ENCODE results near the gene TXNRD3. TPM values are rescaled to one million over a fixed set of nuclear protein-coding genes. Genes with fewer than 3 reads are reported as not detected.

TXNRD3 gene
- total and polyA plus RNA-seq, 12 donors: 2.1 to 7.8 (median 5.4) TPM

DNA sequence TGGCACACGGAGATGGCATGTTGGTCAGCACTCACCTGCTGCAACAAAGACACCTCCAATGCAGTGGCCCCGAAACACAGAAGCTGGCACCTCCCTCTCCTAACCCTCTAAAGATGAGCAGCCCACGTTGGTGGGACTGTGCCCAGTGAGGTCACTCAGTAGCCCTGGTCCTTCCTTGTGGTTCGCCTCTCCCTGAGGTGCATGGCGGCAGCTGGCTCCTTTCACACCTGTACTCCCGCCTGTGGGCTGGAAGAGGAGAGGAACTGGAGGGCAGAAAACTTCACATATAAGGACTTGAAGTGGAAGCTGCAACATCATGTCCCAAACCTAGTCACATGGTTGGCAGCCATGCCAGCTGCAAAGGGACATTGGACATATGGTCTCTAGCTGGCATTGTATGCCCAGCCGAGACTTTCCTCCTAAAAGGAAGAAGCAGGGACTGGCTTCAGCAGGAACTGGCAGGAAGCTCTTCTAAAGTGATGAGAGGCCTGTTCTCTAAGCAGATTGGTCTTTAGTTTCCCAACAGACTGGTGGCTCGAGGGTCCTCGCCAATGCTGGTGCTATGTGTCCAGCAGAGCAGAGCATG is 85.4 kb downstream of the TXNRD3 start:
- Histone ChIP-seq H3K36me3 (no peaks in the 10 kb centered on the region), H3K27me3 (peaks cover 0 to 3% (median 0%) of the 10 kb centered on the region in 7 donors), H3K4me1 (peaks cover 0 to 8% (median 0%) of the 10 kb centered on the region in 9 donors), H3K4me3 (no peak overlapping the region), H3K9me3 (no peaks in the 10 kb centered on the region), H3K27ac (no peak overlapping the region)
- 86 to 91% methylated on average over 9 of the region's 9 CpGs for WGBS, 2 donors
- ATAC-seq (no peak), DNase-seq (no peak)
- intact Hi-C loops (cut with DNase I): loop anchor here in 4 of 10 donors (5.0 kb wide), 2 partner anchors 42 to 47 kb away; partner anchors contain the start of gene CHST13 (in 3 of the 4)
- TF ChIP-seq, protein P1, sequence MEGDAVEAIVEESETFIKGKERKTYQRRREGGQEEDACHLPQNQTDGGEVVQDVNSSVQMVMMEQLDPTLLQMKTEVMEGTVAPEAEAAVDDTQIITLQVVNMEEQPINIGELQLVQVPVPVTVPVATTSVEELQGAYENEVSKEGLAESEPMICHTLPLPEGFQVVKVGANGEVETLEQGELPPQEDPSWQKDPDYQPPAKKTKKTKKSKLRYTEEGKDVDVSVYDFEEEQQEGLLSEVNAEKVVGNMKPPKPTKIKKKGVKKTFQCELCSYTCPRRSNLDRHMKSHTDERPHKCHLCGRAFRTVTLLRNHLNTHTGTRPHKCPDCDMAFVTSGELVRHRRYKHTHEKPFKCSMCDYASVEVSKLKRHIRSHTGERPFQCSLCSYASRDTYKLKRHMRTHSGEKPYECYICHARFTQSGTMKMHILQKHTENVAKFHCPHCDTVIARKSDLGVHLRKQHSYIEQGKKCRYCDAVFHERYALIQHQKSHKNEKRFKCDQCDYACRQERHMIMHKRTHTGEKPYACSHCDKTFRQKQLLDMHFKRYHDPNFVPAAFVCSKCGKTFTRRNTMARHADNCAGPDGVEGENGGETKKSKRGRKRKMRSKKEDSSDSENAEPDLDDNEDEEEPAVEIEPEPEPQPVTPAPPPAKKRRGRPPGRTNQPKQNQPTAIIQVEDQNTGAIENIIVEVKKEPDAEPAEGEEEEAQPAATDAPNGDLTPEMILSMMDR (IDR thresholded peaks at IDR 0.05): no peak

DNA sequence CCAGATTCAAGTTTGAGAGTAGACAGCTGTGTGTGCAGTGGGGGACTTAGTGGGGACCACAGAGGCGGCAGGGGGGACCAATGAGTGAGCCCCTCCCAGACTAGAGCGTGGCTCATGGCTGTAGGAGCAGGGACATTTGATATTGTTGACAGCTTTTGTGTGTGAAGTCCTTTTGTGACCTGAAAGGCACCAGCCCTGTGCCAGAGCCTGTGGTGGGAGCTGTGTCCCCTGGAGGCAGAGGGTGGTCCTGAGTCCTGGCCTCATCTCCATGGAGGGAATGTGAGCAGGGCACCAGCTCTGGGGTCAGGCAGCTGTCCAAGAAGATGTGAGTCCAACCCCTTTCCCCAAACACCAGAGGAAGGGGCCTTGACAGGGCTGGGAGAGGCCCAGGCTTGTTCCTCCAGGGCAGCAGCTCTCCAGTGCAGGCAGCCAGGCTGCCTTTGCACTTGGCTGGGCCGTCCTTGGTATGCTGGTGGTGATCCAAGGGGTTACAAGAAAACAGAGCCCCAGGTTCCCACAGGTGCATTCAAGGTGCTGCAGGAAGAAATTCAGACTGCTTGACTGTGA is 86.1 kb downstream of the TXNRD3 start:
- H3K27ac ChIP-seq: no peak overlapping the region
- intact Hi-C loops (cut with DNase I): loop anchor here in 4 of 10 donors (5.0 kb wide), 2 partner anchors 42 to 47 kb away; partner anchors contain the start of gene CHST13 (in 3 of the 4)
- peaks cover 0 to 5% (median 0%) of the 10 kb centered on the region in 9 donors for H3K4me1 ChIP-seq
- H3K36me3 ChIP-seq: no peaks in the 10 kb centered on the region
- DNase-seq: no peak
- H3K27me3 ChIP-seq: peaks cover 0 to 3% (median 0%) of the 10 kb centered on the region in 7 donors
- no peak overlapping the region for H3K4me3 ChIP-seq
- no peak for ATAC-seq
- no peaks in the 10 kb centered on the region for H3K9me3 ChIP-seq
- 69 to 72% methylated on average over 3 of the region's 3 CpGs for WGBS, 2 donors
- TF ChIP-seq, protein P1 (IDR thresholded peaks at IDR 0.05): no peak

DNA sequence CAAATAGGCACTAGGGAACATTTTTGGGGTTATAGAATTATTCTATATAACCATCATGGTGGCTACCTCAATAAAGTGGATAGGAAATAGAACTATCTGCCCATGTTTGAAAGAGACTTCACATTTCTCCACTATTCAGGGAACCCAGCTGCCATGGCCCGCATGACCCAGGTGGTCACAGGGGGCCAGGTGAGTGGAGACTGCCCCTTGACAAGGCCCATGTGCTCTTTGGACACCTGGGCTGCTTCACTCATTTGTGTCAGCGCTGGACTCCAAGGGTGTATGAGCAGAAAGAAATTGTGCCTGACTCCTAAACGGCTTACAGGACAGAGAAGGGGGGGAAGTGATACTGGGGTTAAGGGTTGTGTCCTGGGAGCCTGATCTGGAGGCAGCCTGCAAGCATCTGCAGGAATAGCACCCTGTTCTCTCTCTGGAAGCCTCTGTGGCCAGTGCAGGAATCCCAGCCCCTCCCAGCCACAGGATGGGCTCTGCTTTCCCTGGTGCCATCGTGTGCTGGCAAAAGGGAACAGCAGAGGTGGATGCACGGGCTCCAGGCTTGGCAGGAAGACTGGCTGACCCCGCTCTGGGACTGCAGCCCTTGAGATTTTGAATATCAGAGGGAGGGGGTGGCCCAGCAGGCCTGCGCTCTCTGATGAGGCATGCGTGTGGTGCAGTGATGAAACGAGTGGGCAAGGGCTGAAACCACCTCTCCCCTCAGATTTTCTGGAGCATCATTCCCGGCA is 87.1 kb downstream of the TXNRD3 start:
- H3K27ac ChIP-seq: no peak overlapping the region
- peak; percentile 34 to 91 (median 74) for ATAC-seq
- intact Hi-C loops (cut with DNase I): loop anchor here in 4 of 10 donors (5.0 kb wide), 2 partner anchors 41 to 46 kb away; partner anchors contain the start of gene CHST13 (in 3 of the 4)
- H3K9me3 ChIP-seq: peaks cover 0 to 6% (median 0%) of the 10 kb centered on the region in 11 donors
- no peak overlapping the region for H3K4me3 ChIP-seq
- no peaks in the 10 kb centered on the region for H3K4me1 ChIP-seq
- TF ChIP-seq, protein P1 (IDR thresholded peaks at IDR 0.05): peak in 7 of 9 donors; percentile 14 to 55 (median 41)
- 47 to 52% methylated on average over 10 of the region's 10 CpGs for WGBS, 2 donors
- H3K36me3 ChIP-seq: no peaks in the 10 kb centered on the region
- no peak for DNase-seq
- H3K27me3 ChIP-seq: peaks cover 0 to 3% (median 0%) of the 10 kb centered on the region in 7 donors

DNA sequence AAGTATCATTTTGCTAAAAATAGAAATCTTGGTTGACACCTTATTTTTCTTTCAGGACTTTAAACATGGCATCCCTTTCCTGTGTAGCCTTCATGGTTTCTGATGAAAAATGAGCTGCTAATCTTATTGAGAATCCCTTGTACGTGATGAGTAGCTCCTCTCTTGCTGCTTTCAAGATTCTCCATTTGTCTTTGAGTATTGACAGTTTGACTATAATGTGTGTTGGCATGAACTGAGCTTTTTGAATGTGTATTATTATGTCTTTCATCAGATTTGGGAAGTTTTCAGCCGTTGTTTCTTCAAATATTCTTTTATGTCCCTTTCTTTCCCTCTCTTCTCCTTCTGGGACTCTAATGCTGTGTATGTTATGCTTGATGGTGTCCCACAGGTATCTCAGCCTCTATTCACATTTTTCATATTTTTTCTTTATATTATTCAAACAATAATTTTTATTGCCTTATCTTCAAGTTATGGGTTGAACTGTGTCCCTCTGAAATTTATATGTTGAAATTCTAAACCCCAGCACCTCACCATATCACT is 92.1 kb downstream of the TXNRD3 start:
- Histone ChIP-seq H3K4me1 (no peaks in the 10 kb centered on the region), H3K27me3 (peaks cover 0 to 3% (median 0%) of the 10 kb centered on the region in 7 donors), H3K27ac (no peak overlapping the region), H3K9me3 (peaks cover 0 to 24% (median 0%) of the 10 kb centered on the region in 11 donors), H3K36me3 (no peaks in the 10 kb centered on the region), H3K4me3 (no peak overlapping the region)
- DNase-seq (no peak), ATAC-seq (no peak)
- TF ChIP-seq, protein P1 (IDR thresholded peaks at IDR 0.05): no peak
- 49 to 87% methylated on average over 2 of the region's 2 CpGs for WGBS, 2 donors
- intact Hi-C loops (cut with DNase I): no loop called here
